HG03521 (cell line): ENCODE measurements around the gene SLC49A4.
A peak's percentile ranks its signal among the peaks of the same experiment; 100 is the strongest.
"Not testable (repeated sequence)": the region's sequence is repeated elsewhere in the genome, so short reads cannot be mapped to it uniquely, and the experiment has no call there.

Source experiments
- ATAC-seq: cut with Tn5 transposase; IDR thresholded peaks from one replicate; pipeline ENCODE4 v1.9.1; 2021; ENCODE audit warnings: mild to moderate bottlenecking, moderate library complexity; ENCODE audit not compliant: unreplicated experiment

Gene SLC49A4, protein sequence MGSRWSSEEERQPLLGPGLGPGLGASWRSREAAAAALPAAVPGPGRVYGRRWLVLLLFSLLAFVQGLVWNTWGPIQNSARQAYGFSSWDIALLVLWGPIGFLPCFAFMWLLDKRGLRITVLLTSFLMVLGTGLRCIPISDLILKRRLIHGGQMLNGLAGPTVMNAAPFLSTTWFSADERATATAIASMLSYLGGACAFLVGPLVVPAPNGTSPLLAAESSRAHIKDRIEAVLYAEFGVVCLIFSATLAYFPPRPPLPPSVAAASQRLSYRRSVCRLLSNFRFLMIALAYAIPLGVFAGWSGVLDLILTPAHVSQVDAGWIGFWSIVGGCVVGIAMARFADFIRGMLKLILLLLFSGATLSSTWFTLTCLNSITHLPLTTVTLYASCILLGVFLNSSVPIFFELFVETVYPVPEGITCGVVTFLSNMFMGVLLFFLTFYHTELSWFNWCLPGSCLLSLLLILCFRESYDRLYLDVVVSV

DNA sequence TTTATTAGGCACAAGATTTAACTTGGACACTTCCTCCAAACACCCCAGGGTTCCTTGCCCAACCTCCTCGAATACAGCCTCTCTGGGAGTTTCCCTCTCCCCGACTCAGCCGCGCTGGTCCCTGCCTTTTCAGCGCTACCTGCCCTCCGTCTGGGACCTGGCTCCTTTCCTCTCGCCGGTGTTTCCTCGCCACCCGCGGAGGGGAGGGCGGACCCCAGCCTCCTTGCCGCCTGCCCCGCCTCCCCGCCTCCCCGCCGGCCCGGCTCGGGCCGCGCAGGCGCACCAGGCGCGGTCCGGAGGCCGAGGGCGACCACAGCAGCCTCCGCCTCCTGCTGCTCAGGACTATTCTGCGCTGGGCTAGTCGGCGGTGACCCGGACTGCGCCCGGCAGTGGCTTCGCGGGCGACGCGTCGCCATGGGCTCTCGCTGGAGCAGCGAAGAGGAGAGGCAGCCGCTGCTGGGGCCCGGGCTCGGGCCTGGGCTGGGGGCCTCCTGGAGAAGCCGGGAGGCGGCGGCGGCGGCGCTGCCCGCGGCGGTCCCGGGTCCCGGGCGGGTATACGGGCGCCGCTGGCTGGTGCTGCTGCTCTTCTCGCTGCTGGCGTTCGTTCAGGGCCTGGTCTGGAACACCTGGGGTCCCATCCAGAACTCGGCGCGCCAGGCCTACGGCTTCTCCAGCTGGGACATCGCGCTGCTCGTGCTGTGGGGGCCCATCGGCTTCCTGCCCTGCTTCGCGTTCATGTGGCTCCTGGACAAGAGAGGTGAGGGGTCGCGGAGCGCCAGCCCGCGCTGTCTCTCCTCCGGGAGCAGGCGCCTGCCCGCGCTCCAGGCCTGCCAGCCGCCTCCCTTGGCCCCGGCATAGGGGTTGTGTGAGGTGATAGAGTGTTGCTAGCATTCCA lies at the start of gene SLC49A4:
TSS of gene SLC49A4 (plus strand) at position 291 of the 895 bp plus-strand sequence. CDS start at position 415, 124 bp downstream.
- peak; percentile 76 for ATAC-seq

DNA sequence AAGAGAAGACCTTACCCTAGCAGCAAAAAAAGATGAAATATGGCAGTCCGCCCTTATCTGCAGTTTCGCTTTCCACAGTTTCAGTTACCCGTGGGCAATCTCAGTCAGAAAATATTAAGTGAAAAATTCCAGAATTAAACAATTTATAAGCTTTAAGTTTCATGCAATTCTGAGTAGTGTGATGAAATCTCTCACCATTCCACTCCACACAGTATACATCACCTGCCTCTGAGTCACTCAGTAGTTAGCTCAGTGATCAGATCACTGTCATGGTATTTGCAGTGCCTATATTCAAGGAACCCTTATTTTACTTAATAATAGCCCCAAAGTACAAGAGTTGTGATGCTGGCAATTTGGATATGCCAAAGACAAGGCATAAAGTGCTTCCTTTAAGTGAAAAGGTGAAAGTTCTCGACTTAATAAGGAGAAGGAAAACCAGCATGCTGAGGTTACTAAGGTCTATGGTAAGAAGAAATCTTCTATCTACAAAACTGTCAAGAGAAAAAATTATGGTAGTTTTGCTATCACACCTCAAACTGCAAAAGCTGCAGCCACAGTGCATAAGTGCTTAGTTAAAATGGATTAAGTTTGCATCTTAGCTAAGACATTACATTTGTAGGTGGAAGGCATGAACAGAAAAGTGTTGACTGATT lies 49.4 kb upstream of the SLC49A4 start:
- no peak for ATAC-seq

DNA sequence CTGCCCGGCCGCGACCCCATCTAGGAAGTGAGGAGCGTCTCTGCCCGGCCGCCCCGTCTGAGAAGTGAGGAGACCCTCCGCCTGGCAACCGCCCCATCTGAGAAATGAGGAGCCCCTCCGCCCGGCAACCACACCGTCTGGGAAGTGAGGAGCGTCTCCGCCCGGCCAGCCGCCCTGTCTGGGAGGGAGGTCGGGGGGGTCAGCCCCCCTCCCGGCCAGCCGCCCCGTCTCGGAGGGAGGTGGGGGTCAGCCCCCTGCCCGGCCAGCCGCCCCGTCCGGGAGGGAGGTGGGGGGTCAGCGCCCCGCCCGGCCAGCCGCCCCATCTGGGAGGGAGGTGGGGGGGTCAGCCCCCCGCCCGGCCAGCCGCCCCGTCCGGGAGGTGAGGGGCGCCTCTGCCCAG lies 47.6 kb upstream of the SLC49A4 start:
- not testable (repeated sequence) for ATAC-seq

DNA sequence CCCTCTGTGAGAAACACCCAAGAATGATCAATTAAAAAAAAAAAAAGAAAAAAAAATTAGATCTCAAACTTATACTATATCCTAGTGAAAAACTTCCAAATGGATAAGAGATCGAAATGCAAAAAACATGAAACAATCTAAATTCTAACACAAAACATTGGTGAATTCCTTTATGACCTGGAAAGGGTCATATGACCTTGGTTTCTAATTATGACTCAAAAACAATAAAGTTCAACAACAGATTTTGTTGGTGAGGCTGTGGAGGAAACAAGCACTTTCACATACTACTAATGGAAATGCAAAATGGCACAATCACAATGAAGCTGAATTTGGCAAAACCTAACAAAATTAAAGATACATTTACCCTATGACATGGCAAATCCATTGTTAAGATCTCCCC lies 46.5 kb upstream of the SLC49A4 start:
- no peak for ATAC-seq

DNA sequence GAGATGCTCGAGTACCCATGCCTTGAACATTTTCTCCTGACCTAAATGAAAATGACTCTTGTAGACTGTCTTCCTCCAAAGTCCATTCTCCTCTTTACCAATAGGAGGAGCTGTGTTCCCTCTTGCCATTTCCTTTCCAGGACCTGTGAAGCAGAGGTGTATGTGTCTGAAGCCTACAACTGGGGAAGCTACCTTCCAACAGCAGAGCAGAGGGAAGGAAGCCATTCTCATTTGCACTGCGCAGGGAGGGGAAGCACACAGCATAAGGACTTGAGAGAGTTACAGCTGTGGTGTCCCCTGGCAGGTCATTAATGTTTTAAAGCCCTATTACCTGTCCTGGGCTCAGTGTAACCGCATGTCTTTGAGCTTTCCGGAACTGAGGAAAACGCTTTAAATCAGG lies 39.9 kb upstream of the SLC49A4 start:
- no peak for ATAC-seq

DNA sequence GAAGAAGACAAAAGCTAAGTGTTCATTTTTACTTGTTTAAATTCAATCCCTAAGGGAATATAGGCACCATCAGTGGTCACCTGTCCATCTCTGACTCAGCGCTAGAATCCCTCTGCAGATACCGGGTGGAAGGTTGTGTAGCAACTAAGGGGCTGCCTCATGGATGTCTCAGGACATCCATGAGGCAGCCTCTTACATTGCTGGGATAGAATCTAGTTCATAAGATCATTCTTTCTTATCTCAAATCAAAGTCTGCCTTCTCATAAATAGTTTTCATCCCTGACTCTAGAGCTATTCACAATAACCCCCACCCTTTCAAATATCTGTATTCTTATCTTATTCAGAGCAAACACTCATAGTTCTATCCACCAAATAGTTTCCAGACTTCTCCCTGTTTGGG lies 39.4 kb upstream of the SLC49A4 start:
- no peak for ATAC-seq

DNA sequence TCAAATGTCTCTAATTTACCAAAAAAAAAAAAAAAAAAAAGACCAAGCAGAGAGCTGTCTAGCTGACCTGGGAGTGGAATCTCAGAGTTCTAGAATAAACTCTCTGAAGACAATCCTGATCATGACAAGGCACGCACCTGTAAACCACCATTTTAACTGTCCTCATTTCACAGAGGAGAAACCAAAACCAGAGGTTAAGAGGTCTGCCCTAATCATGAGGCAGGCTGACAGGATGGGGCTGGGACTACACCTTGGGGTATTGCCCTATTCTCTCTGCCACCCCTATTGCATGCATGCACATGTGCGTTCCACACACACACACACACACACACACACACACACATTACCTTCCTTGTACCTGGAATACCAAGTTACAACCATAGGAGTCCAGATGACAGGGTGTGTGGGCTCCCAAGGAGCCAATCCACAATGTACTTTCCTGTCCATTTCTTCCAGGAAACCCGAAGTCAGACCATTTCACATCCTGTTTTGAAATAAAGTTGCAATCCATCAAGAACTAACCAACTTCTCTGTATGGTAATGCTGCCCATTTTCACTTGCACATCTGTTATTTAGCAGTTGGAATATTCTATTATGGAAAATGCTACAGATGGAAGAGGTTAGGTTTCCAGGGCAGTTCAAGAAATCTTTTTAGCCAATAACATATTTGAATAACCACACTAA lies 35.9 kb upstream of the SLC49A4 start:
- ATAC-seq, result no peak

DNA sequence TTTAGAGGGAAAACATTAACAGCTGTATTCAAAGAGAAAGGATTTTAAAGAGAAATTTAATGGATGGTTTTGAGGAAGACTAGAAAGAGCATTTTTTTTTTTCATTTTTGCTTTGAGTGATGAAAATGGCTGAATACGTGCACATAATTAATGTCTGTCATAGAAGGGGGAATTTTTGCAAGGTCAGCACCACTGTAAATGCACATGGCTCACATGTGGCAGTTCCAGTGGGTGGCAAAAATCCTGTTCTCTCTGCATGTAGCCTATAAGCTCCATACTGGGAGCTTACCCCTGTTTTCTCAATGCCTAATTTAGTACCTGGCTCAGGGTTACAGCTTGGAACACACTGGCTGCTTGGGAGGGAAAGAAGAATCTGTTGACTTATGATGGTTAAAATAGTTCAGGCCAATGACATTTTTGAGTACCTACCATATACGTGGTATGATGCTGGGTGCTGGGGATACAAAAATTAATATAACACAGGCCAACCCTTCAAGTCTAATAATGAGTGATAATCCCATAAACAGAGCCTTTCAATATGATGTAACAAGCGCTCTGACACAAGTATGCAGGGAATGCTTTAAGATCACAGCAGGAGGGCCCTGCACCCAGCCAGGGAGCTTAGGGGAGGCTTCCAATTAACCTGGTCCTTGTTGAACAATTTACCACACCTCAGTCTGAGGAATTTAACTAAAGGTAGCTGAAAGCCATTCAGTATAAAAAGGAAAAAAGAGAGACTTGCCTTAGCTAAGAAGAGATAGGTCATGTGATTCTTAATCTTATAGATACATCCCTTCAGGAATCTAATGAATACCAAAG lies 34.2 kb upstream of the SLC49A4 start:
- ATAC-seq, result no peak

DNA sequence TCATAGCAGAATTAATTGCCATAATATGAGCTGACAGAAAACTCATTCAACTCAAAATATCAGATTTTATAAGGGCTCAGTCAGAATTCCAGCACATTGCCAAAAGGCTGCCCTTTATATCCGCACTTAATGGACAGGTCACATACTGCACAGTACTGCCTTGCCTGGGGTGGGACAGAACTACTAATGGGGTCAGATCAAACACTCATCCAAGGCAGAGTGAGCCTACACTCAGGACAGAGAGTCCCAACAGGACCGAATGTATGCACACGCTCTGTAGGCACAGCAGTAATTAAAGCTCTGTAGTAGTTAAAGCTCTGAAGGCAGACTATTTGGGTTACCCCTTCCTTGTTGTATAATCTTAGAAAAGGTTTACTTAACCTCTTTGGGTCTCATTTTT lies 28.4 kb upstream of the SLC49A4 start:
- ATAC-seq, result no peak

DNA sequence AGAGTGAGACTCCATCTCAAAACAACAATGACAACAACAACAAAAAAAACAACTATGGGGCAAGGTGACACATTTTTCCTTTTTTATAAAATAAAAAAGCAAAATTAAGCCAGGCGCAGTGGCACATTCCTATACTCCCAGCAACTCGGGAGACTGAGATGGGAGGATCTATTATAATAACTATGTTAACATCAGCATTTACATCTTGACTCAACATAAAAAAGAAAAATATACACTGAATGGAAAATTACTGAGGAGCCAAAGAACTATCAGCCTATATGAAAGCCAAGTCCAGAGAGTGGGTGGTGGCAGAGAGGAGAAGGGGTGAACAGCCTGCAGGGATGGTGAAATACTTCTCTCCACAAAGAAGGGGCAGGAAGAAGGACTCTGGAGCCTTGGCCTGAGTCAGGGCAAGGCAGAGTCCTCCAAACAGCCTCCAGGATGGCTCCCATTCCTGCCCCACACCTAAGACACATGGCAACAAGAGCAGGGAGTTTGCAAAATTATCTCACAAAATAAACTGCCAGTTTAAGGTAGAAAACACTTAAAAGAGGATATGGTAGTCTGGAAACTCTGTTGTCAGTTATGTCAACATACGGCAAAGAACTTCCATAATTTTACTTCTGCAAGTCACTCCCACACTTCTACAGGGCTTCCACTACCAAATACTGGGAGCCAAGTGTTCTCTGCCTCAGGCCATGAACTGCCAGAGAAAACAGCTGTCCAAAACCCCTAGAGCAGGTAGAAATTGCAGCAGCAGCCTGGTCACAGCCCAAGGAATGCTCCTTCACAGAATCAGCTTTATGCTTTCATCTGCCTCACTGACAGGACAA lies 27.1 kb upstream of the SLC49A4 start:
- ATAC-seq, result no peak

DNA sequence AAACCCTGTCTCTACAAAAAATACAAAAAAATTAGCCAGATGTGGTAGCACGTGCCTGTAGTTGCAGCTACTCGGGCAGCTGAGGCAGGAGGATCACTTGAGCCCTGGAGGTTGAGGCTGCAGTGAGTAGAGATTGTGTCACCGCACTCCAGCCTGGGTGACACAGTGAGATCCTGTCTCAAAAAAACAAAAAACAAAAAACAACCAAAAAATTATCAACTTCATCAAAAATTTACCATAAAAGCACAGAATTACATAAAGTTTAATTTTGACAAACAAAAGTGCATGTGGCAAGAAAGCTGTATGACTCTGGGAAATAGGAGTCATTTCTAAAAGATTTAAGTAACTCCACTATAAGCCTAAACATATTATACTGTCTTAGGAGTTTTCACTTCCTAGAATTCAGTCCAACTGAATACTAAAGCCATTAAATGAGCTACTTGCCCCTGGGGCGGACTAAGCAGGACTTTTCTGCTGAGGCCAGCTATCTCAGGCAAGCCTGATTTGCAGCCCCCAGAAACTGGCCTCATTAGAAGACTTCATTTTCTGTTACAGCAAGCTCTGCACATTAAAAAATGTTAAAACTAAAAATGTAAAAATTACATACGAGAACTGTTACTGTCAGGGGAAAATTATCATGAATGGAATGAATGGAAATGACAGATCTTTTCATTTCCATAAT lies 24.2 kb upstream of the SLC49A4 start:
- ATAC-seq, result no peak

DNA sequence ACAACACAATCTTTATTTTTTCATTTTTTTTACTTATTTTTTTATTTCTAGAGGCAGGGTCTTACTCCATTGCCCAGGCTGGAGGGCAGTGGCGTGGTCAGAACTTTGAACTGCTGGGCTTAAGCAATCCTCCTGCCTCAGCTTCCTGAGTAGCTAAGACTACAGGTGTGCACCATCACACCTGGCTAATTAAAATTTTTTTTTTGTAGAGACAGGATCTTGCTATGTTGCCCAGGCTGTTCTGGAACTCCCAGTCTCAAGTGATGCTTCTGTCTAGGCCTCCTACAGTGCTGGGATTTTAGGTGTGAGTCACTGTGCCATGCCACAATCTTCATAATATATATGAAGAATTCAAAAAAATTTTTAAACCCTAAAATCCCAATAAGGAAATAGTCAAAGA lies 22.0 kb upstream of the SLC49A4 start:
- no peak for ATAC-seq

DNA sequence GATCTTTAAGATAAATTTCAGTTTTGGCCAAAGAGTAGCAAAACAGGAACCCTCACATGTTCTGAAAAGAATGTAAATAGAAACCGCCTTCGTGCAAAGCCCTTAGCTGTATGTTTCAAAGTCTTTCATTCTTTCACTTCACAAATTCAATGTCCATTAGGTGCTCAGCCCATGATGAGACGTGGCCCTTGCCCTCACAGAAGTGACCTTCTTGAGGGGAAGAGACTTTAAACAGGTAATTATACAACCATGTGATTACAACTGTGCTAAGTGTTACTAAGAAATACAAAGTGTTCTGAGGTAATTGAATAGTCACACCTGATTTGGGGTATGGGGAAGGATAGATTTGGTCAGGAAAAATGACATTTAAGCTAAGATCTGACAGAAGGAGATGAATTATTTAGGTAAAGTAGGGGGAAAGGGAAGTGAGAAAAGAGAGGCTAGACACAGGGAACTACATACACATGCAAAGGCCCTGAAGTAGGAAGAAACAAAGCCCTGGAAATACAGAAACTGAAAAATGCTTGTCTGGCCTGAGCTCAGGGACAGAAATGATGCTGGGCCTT lies 20.8 kb upstream of the SLC49A4 start:
- ATAC-seq, result peak; percentile 52

DNA sequence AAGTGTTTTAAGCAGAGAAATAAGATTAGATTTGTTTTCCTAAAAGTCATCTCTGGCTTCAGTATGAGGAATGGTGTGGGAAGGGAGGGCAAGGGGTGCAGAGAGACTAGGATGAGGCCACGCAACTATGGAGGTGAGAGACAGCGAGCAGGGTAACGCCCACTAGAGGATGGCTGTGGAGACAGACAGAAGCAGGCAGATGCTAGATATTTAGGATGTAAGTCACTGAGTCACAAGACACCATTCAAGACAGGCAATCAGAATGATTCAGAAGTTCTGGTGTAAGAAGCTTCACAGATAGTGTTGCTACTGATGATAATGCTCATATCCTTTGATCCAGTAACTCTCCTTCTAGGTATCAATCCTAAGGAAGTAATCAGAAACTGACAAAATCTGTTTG lies 20.3 kb upstream of the SLC49A4 start:
- no peak for ATAC-seq

DNA sequence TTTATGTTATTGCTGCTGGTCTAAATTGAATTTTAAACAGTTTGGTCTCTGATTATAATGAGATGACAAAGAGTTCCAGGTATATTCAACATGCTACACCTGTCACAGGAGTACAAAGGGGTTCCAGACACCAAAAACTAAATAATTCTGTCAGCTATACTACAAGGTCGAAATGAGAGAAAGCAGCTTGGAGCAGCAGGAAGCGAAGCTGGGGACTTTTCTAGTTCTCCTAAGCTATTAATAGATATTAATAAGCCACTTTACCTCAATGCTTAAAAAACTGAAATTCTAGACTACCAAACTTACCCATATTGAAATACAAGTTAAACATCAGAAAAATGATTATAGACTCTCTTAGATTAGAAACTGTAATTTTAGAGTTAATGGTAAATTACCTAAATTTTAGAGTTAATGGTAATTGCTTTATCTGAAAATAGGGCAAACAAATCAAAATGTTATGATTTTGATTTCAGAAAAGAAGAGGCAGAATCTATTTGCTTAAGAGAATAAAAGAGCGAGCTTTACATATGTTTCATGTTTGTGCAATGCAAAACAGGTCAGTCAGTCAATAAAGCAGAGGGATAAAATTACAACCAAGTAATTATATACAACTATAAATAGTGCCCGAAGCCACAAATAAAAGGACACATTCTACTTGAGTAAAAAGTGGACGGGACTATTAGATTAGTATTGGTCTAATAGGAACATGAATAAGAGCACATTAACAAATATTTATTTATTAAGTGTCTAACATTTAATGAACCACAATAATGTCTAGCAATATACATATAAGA lies 18.0 kb upstream of the SLC49A4 start:
- no peak for ATAC-seq

DNA sequence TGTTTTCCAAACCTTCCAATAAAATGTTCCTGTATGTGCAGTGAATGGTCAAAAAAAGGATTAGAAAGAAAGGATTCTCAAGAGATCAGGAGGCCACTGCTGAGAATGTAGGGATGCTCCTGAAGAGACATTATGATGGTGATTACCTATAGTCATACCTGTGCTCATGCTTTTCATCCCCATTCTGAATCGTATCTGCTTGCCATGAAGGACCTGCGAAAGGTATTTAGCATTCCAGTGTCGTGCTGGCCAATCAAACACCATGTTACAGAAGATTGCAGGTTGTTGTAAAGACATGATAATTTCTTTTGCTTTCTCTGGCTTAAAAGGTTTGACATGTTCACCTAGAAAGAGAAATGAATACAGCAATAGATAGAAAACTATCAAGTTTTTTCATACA lies 17.3 kb upstream of the SLC49A4 start:
- ATAC-seq, result no peak

DNA sequence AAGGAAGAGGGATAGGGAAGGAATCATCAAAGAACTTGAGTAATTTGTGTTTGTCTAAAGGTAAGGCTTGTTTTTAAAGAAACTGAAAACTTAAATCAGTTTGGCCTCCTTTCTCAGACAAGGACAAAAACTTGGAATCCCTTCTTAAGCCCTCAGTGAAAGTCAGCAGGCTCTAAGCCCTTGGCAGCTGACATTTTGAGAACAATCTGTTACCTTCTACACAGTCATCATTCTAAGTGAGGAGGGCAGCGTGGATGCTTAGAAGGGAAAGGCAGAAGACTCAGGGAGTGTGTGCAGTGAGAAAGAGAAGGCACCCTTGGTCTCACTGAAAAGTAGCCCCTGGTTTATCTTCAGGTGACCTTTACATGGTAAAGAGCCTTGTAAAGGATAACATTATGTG lies 12.1 kb upstream of the SLC49A4 start:
- ATAC-seq, result no peak
